ENCODE results near the gene LRFN3.
"Not testable (repeated sequence)": the region's sequence is repeated elsewhere in the genome, so short reads cannot be mapped to it uniquely, and the experiment has no call there.

LRFN3 gene

DNA sequence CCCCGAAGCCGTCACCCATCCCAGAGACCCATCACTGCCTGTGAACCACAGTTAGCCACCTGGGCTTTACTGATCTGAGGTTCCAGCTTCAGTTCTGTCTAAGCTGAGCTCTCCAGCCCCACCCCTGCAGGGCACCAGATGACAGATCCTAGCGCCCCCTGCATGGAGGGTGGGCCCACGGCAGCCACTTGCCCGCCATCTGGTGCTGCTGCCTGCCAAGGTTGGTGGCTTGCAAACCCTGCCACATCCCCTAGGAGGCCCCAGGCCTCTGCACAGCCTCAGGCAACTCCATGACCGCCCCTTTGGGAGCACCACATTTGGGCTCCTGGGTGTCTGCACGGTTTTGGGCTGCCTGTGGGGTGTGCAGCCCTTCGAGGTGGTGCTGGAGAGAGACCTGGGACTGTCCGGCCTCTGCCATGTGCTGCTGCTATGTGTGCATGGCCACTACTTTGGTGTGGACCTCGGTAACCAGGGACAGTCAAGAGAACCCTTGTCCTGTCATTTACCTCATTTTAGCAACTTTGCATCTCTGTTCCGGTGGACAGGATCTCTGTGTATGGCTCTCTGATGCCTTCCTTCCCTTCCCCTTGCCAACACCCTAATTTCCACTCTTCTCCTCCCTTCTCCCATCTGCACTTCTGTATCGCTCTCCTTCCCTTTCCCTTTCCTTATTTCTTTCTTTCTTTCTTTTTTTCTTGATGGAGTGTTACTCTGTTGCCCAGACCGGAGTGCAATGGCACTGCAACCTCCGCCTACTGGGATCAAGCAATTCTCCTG, 41.5 kb downstream of the LRFN3 start:
- DNase-seq (ENCODE audit: low spot score): no peak

DNA sequence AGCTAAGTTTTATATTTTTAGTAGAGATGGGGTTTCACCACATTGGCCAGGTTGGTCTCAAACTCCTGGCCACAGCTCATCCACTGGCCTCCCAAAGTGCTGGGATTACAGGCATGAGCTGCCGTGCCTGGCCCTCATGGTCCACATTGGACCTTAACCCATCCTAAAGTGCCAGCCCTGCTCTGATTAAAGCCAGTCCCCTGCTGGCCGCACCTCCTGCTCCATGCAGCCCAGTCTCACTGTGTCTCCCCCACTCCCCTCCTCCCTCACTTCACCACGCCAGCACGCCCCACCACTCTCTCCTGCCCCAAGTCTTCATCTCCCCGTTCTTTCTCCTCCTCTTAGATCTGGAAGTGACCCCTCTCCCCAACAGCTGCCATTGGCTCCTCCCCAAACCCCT, 42.1 kb downstream of the LRFN3 start:
- DNase-seq (ENCODE audit: low spot score): no peak

DNA sequence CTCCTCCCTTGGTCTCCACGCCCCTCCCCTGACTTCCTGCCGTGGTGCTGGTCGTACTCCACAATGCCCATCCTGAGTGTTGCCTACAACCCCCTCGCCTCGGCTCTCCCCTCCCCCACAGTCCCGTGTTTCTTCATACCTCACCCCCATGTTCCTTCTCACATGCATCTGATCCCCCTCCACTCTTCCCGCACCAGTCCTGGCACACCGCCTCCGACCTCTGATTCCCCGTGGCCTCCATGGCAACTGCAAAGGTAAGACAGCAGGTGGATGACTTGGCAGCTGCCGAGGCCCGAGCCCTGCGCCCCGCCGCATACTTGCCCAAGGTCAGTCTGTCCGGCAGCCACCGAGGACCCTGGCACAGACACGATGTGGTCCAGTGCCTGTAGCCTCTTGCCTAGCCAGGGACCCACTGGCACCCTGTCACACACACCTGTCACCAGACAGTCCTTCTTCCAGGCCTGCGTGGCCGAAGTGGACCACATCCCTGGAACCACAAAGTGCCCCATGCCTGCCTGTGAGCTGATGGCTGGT, 42.7 kb downstream of the LRFN3 start:
- DNase-seq (ENCODE audit: low spot score): no peak

DNA sequence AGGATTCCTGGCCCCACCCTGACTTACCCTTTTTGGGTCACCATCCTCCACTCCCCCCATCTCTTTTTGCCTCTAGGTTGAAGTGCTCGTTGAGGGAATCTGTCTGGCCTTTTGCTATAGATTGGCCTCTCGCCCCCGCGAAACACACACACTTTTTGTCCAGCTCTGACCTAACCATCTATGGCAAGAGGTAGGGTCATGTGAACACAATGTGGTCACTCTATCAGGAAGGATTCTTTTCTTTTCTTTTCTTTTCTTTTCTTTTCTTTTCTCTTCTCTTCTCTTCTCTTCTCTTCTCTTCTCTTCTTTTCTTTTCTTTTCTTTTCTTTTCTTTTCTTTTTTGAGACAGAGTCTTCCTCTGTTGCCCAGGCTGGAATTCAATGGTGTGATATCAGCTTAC, 44.8 kb downstream of the LRFN3 start:
- DNase-seq (ENCODE audit: low spot score): not testable (repeated sequence)

DNA sequence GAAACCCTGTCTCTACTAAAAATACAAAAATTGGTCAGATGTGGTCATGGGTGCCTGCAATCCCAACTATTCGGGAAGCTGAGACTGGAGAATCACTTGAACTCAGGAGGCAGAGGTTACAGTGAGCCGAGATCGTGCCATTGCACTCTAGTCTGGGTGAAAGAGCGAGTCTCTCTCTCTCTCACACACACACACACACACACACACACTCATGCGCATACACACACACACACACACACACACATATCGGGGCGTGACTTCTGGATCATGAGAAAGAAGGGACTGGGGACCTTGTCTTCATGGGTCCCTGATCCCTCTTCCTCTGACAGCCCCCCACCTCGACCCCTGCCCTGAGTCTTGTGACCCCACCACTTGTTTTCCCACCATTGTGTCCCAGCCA, 47.0 kb downstream of the LRFN3 start:
- no peak for DNase-seq (ENCODE audit: low spot score)

DNA sequence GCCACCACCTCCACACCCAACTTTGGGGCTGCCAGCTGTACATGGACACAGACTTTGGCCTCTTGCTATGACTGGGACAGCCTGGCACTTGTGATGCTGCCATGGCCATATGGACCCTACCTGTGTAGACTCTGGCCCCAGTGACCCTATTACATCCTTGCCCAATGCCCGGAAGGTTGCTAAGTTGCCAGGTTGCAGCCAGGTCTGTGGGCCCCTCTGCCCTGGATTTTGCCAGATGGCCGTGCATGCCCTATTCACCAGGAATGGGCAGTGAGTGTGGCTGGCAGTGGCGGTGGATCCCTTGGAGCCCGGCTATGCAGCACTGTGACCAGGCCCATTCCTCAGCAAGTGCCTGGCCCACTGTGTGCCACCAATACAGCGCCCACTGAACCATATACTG, 49.9 kb downstream of the LRFN3 start:
- DNase-seq (ENCODE audit: low spot score): no peak

DNA sequence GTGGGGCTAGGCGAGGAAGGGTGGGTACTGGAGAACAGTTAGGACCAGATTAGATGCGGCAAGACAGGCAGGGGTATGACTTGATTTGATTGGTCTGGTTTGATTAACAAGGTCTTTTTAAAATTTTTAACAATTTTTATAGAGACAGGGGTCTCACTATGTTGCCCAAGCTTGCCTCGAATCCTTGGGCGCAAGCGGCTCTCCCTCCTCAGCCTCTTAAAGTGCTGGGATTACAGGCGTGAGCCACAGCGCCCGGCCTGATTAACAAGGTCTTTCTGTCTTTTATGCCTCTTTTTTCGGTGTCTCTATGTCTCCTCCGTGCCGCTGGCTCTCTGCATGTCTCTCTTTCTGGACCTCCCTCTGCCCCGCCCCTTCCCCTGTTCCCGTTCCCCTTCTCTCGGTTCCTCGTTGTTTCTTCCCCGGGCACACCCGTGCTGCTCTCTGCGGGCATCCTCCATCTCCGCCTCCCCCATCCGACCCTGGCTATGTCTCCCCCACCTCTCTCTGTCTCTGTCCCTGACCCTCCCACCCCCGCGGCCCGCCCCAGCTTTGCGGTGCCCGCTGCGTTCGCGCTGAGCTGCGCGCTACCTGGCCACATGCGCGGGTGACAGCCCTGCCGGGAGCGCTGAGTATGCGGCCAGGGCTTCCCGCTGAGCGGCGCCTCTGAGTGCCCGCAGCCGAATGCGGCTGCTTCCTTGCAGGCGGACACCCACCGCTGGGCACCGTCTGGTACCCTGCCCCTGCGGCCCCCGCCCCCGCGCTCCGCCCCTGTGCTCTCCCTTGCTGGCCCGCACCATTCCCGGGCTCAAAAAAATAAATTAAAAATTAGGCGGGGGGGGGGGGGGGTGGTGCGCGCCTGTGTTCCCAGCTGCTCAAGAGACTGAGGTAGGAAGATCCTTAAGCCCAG, 50.7 kb downstream of the LRFN3 start:
- DNase-seq (ENCODE audit: low spot score): no peak

DNA sequence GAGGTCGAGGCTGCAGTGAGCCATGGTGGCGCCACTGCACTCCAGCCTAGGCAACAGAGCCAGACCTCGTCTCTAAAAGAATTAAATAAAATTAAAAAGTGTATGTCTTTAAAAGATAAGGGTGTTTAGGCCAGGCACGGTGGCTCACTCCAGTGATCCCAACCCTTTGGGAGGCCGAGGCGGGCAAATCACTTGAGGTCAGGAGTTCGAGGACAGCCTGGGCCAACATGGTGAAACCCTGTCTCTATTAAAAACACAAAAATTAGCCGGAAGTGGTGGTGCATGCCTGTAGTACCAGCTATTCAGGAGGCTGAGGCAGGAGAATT, 51.4 kb downstream of the LRFN3 start:
- DNase-seq (ENCODE audit: low spot score): no peak

DNA sequence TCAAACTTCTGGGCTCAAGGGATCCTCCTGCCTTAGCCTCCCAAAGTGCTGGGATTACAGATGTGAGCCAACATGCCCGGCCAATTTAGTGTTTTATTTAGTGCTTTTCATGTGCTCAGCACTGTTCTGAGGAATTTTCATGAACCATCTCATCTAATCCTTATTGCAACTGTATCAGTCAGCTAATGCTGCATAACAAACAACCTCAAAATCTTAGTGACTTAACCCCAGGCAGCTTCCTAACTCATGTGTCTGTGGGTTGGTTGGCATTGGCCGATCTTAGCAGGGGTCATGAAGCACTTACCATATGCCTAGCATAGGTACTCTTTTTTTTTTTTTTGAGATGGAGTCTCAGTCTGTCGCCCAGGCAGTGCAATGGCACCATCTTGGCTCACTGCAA, 52.6 kb downstream of the LRFN3 start:
- no peak for DNase-seq (ENCODE audit: low spot score)

DNA sequence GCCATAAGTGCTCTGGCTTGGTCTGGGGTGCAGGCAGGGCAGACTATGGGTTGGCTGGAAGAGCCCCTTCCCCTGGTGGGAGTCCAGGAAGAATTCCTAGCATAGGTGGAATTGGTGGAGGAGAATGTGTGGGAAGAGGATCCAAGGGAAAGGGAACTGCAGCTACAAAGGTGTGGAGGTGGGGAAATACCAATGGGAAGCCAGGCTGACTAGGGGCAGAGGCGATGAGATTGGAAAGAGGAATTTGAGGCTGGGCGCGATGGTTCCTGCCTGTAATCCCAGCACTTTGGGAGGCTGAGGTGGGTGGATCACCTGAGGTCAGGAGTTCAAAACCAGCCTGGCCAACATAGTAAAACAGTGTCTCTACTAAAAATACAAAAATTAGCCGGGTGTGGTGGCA, 54.0 kb downstream of the LRFN3 start:
- no peak for DNase-seq (ENCODE audit: low spot score)

DNA sequence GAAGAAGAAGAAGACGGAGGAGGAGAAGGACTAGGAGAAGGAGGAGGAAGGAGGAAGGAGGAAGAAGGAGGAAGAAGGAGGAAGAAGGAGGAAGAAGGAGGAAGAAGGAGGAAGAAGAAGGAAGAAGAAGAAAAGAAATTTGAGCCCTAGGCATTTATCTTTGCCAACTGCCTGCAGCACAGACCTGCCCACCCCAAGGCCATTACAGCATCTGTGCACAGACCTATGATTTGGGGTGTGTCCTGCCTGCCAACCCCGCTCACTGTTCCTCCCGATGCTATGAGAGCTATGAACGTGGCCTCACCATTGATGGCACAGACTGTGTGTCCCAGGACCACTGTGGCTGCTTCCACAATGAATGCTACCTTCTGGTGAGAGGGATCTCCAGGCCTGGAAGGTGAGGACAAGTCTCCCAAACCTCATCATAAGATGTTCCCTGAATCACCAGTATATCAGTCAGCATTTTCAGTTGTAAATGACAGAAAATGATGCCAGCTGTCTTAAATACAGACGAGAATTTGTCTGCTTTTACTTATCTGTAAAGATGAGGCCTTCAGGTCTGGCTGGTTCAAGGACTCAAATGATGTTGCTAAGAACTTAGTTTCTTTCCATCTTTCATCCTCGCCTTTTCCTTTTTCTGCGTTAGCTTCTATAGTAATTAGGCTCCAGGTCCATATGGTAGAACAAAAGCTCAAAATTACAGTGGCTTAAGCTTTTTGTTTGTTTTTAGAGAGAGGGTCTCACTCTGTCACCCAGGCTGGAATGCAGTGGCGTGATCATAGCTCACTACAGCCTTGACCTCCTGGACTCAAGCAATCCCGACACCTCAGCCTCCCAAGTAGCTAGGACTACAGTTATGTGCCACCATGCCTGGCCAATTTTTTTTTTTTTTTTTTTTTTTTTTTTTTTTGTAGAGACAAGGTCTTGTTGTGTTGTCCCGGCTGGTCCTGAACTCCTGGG, 54.9 kb downstream of the LRFN3 start:
- DNase-seq (ENCODE audit: low spot score): no peak

DNA sequence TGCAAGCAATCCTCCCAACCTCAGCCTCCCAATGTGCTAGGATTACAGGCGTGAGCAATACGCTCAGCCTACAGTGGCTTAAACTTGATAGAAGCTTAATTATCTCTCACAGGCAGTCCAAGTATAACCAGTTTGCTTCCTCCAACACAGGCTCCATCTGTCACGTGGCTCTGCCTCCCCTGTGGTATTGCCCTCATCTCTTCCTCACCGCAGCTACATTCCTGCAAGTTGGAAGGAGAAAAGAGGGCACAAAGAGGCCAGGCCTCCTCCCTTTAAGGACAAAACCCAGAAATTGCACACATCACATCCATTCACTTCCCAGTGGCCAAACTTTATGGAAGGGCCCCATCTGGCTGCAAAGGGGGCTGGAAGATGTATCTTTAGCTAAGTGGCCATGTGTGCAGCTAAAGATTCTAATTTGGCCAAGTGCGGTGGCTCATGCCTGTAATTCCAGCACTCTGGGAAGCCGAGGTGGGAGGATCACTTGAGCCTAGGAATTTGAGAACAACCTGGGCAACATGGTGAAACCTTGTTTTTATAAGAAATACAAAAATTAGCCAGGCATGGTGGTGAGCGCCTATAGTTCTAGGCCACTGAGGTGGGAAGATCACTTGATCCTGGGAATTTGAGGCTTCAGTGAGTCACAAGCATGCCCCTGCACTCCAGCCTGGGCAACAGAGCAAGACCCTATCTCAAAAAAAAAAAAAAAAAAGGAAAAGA, 55.7 kb downstream of the LRFN3 start:
- DNase-seq (ENCODE audit: low spot score): no peak

DNA sequence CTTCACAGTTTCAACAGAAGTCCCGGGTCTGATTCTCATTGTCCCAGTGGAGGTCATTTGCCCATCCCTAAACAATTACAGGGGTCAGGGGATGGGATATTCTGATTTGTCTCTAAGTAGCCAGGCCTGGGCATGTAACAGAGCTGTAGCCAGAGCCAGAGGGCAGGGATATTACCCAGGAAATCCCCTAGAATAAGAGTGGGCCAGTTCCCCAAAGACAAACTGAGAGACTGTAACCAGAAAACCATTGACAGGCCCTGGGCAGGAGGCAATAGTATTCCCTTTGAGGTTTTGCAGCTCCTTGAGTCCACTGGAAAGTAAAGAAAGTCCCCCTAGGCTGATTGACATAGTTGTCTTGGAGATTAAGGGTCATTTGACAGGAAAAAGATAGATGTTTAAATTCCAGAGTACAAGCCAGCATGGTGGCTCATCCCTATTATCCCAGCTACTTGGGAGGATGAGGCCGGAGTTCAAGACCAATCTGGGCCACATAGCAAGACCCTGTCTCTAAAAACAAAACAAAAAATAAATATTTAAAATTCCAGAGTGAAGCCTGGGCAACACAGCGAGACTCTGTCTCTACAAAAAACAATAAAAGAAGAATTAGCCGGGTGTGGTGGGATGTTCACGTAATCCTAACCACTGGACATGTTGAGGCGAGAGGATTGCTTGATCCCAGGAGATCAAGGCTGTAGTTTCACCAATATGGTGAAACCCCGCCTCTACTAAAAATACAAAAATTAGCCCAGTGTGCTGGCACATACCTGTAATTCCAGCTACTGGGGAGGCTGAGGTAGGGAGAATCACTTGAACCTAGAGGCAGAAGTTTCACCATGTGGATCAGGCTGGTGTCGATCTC, 57.0 kb downstream of the LRFN3 start:
- DNase-seq (ENCODE audit: low spot score): no peak

DNA sequence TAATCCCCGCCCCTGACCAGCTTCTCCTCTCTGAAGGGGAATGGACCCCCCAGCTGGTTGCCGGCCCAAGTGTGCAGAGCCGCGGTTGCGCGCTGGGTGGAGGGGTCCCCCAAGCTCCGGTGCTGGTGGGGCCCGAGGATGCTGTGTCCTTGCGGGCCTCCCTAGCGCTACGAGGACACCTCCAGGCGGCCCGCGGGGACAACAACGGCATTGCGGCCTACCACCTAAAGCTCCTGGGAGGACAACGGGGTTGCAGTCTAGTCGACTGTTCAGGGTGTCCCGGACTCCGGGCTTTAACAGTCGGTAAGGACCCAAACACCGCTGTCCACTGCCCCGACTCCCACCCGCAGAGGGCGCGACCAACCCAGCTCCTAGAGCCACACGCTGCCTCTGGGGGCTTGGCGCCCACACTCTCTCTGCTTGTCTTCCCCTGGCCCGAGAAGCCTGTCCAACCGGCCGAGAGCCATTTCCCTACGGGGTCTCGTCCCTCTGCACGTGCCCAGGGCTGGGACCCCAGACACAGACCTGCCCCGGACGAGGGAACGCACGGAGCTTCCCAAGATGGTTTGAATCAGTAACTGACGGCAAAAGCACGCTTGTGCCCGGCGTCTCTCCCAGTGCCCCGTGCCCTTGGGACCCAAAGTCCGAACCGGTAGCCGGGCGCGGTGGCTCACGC, 57.9 kb downstream of the LRFN3 start:
- DNase-seq (ENCODE audit: low spot score): no peak
